ENCODE measurements around the gene LYZL6. TPM values are rescaled to one million over a fixed set of nuclear protein-coding genes. Genes with fewer than 3 reads are reported as not detected.
A peak's percentile ranks its signal among the peaks of the same experiment; 100 is the strongest.

Gene LYZL6, protein sequence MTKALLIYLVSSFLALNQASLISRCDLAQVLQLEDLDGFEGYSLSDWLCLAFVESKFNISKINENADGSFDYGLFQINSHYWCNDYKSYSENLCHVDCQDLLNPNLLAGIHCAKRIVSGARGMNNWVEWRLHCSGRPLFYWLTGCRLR
- polyA plus RNA-seq (ENCODE audit: insufficient read length in 3 of 3) = not detected

DNA sequence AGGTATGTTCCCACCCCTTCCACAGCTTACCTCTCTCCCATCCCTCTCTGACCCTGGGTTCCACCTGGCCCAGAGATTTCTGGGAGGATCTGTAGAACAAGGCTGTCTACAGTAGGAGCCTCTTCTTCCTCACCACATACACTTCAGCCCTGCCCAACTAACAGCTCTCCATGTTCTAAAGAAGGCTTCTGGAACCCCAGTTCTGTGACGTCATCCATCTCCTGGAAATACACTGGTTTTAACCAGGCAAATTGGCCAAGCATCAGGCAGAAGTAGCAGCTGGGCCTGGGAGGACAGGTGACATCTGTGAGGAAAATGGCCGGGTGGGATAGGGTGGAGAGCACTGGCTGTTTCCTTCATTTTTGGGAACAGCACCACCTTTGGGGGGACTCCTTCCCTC is at the start of gene LYZL6:
LYZL6 (minus strand) TSS at position 177 of the 400 bp plus-strand sequence. CDS start 4,357 bp downstream, outside the sequence.
- DNase-seq (ENCODE audit: low read depth in 3 of 3, low spot score in 2 of 3) = no peak

DNA sequence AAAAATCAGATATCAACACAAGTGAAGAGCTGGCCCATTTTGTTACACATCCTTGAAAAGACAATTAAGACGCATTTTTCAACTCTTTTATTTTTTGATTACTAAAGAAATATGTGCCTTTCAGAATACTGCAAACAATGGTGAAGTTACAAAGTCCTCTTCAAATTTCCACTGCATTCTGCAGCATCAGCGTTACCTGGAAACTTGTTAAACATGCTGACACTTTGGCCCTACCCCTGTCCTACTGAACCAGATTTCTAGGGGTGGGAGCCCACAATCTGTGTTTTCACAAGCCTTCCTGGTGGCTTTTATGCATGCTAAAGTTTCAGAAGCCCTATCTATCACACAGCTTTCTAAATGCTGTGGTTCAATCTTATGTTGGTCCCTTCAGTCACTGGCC is 47.6 kb upstream of the LYZL6 start:
- no peak for DNase-seq (ENCODE audit: low read depth in 3 of 3, low spot score in 2 of 3)

DNA sequence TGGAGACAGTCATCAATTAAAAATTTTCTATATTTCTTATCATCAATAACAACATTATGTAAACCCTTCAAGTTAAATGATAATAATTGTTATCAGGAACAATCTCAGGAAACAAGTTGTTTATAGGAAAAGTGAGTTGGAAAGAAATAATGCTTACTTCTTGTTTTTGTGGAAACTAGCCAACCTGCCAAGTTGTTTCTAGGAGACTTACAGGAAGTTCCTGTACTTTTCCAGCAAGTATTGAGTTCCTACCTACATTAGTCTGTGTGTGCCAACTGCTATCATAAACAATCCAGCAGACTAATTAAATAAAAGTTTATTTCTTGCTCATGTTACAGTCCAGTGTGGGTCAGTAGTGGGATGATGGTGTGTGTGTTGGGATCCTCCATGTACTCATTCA is 44.7 kb upstream of the LYZL6 start:
- DNase-seq (ENCODE audit: low read depth in 3 of 3, low spot score in 2 of 3) = no peak

DNA sequence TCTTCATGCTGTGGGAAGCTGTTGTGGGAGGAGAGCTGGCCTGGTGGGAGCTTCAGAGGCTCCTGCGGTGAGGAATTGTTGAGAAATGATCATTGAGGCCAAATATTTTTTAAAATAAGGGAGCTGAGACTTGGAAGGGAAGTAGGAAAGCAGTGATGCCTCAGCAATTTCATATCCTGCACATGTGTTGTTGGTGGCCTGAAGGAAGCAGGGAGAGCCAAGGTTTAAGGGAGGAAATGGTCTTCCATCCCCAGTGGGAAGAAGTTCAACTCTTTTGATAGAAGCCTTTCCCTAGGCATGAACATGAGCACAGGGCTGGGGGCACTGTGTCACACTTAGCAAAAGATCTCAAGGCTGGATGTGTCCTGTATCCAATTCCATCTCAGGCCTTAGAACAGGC is 43.1 kb upstream of the LYZL6 start, which contains the start of gene CCL14:
CCL14 (minus strand) TSS at position 87 of the 400 bp plus-strand sequence; CDS start at position 7, 80 bp downstream.
- no peak for DNase-seq (ENCODE audit: low read depth in 3 of 3, low spot score in 2 of 3)

DNA sequence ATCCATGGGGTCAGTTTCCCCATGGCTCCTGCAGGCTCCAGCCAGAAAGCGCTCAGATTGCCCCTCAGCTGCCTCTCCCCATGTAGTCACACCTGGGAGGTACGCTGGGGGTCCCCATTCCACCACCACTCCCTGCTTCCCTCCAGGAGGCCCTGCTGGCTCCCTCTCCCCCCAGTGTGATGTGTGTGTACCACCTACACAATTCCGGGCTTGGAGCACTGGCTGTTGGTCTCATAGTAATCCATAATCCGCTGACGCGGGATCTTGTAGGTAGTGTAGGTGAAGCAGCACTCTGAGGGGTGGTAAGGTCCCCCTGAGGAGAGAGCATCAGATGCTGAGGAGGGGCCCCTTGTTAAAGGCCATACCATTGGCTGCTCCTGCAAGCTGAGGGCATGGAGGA is 40.6 kb upstream of the LYZL6 start:
- DNase-seq (ENCODE audit: low read depth in 3 of 3, low spot score in 2 of 3) = no peak

DNA sequence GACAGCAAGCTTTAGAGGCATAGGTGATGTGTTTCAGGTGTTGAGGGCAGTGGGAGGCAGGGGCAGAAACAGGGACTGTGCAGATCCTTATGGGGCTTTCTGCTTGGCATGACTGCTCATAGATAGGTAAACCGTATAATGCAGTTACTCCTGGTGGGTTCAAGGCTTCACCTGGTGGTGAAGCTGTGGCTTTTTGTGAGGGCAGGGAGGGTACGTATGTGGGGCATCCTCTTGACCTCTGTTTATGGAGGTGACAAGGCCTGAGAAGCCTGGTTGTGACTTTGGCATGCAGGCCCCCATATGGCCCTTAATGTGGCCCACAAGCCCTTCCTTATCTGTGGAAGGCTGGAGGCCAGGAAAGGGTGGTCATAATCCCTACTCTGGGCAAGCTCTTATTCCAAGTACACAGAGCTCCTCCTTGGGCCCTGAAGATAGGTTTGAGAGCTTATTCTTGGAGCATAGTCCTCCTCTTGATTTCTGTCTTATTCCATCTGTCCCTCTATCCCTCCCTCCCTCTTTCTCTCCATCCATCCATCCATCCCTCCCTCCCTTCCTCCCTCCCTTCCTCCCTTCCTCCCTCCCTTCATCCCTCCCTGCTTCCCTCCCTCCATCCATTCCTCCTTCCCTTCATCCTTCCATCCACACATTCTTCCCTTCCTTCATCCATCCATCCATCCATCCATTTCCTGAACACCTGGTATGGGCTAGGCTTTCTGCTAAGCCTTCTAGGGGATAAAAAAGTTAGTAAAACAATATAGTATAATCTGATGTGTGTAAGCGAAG is 39.1 kb upstream of the LYZL6 start:
- no peak for DNase-seq (ENCODE audit: low read depth in 3 of 3, low spot score in 2 of 3)

DNA sequence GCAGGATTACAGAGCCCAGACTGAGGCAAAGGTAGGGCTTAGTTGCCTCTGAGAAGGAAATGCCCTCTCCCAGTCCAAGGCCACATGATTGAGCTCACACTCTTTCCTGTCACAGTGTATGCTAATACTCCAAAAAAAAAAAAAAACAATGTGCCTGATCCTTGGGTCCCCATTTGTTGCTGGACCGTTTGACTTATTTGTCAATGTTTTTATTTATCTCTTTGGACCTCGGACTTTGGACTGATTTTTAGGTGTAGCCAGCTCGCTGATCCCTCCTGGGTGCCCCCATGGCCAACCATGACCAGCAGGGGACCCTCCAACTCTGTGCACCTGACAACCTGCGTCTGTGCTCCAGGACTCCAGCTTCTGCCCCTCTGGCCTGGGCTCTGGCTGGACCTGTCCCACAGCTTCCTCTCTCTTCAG is 38.4 kb upstream of the LYZL6 start:
- DNase-seq (ENCODE audit: low read depth in 3 of 3, low spot score in 2 of 3) = no peak

DNA sequence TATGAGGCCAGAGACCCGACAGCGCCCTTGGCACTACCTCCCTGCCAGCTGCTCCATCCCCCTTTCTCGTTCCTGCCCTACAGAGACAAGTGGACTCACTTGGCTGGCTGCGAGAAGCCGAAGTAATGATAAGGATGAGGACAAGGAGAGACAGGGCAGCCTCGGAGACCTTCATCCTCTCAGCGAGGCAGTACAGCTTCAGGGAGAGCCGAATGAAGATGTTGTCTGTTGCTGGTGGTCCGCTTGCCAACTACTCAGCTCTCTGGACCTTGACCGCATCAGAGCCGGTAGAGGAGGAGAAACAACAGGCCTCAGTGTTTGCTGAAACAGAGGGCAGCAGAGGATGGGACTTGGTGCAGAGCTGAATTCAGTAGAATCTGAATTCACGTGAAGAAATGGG is 37.7 kb upstream of the LYZL6 start, which contains the start of gene CCL16:
CCL16 (minus strand) TSS at position 252 of the 400 bp plus-strand sequence; CDS start at position 175, 77 bp downstream.
- no peak for DNase-seq (ENCODE audit: low read depth in 3 of 3, low spot score in 2 of 3)

DNA sequence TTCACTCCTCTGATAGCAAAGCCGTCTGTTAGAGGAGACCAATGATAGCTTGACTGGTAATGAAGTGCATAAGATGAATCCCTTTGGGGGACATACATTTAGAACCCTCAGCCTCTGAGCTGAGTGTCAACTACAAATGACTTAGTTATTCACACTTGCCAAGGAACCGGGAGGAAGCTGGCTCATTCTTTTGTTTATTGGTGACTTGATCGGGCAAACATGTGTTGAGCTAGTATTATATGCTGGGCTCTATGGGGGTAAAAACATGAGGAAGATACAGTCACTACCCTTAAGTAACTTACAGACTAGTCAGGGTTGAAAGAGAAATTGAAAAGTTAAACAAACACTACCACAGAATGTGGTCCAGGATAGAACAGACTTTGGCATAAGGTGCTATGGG is 34.8 kb upstream of the LYZL6 start:
- DNase-seq (ENCODE audit: low read depth in 3 of 3, low spot score in 2 of 3) = no peak

DNA sequence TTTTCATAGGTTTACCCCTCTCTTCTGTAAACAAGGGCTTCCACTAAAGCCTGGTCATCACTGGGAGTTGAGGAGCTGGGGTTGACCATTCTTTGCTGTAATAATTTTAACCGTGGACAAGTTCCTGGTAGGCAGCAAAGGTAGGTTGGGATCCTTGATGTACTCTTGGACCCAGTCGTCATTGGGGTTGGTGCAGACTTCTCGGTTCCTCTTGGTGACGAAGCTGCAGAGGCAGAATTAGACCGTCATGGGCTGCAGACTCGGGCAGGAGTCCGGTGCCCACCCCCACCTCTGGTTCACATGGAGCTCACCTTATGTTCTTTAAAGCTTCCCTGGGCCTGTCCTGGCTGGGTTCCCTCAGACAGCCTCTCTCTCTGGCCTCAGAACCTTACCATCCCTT is 34.0 kb upstream of the LYZL6 start:
- DNase-seq (ENCODE audit: low read depth in 3 of 3, low spot score in 2 of 3) = no peak

DNA sequence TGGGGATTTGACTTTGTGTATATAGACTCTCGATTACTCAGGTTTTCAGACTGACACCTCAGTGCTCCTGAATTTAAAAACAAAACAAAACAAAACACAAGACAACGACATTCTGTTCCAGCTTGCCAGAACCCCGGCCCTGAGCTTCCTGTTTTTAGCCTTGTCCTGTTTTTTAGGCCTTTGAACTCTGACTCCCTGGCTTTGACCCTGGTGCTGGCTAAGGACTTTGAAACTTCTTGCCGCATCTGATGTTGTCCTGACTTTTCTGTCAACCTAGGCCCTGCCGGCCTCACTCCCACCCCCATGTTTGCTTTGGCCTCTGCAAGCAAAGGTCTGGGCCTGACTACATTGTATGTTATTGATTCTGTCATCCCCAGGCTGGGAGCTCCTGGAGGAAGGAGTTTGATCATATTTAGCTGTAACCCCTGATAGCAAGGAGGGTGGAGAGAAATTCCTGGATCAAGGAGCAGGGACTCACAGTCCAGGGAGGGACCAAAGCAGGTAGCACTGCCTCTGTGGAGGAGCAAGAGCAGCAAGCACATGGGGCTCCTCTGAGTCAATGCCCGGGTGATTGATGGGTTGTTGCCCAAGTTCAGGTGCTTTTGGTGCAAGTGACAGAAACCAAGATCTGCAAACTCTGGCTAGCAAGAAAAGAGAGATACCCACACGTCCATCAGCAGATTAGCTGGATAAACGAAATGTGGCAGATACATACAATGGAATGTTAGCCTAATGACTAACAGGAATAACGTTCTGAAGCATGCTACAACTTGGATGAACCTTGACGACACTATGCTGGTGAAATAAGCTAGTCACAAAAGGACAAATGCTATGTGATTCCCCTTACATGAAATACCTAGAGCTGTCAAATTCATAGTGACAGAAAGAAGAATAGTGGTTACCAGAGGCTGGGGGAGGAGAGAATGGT is 30.1 kb upstream of the LYZL6 start:
- no peak for DNase-seq (ENCODE audit: low read depth in 3 of 3, low spot score in 2 of 3)

DNA sequence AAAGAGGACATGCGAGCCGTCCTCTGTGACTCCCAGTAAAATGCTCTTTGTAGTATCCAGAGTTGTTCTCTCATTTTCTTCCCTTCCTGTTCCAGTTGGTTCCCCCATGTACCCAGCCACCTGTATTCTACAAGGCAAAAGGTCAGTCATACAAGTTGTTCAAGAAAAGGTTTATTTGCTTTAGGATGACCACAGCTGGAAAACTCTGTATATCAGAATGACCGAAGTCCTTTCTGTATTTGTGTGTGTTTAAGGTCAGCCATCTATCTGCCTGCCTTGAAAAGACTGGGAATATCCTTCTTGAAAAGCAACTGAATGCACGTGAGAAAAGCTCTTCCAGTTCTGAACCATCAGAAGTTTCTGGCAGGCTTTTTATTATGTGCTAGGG is 29.4 kb upstream of the LYZL6 start:
- DNase-seq (ENCODE audit: low read depth in 3 of 3, low spot score in 2 of 3) = no peak

DNA sequence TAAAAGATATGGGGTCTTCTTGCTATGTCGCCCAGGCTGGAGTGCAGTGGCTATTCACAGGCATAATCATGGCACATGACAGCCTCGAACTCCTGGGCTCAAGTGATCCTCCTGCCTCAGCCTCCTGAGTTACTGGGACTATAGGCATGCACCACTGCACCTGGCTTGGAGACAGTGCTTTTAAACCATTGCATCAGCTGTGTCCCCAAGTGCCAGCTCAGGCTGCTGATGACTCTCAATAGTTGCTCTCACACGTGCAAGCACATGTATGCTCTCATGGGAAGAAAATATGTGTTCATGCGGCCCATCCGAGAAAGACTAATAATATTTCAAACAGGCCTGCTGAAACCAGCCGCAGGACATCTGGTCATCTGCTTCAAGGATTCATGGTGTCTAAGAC is 29.0 kb upstream of the LYZL6 start:
- no peak for DNase-seq (ENCODE audit: low read depth in 3 of 3, low spot score in 2 of 3)

DNA sequence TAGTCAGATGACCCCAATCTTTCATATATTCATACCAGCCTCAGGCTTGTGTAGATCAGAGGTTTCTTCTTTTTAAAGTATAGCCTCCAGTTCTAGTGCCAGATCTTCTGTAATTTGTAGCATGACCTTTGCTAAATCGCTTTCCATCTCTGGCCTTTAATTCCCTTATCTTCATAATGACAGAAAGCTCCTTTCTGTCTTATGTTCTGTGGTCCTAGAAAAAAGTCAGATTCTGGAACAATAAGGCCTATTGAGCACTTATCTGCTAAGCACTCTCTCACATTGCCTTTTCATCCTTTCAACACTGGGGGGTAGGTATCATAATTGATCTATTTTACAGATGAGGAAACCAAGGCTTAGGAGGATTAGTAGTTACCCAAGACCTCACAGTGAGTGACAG is 28.6 kb upstream of the LYZL6 start:
- DNase-seq (ENCODE audit: low read depth in 3 of 3, low spot score in 2 of 3) = no peak

DNA sequence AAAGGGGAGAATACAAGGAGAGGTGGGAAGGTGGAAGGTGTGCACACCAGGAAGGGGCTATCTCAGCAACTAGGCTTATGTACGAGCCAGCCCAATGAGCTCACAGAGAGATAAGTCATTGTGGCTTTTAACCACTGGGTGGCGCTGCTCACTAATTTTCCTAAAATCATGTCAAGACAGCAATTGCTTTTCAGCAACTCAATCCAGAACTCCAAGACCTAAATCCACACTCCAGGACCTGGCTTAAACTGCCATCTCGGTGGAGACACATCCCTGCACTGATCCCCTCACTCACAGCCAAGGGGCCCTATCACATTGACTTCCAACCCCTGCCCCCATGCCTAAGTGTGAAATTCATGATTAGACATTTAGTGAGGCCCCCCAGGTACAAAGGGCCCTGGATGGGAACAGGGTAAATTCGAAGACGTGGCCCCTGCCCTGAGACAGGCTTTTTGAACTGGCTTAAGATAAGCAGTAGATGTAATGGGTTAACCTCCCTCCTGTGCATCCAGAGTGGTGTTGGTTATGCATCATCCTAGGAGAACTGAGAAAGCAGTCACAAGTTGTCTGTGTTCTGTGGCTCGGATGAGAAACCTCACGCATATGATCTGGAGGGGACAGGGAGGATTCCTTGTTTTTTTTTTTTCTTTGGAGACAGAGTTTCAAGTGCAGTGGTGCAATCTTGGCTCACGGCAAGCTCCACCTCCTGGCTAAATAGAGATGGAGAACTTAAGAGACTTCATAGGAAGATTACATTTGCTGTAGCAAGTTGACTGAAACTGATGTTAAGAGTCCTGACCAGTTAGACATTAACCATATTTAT is 26.3 kb upstream of the LYZL6 start:
- peak; percentile 65 to 73 (median 73) for DNase-seq (ENCODE audit: low read depth in 3 of 3, low spot score in 2 of 3)

DNA sequence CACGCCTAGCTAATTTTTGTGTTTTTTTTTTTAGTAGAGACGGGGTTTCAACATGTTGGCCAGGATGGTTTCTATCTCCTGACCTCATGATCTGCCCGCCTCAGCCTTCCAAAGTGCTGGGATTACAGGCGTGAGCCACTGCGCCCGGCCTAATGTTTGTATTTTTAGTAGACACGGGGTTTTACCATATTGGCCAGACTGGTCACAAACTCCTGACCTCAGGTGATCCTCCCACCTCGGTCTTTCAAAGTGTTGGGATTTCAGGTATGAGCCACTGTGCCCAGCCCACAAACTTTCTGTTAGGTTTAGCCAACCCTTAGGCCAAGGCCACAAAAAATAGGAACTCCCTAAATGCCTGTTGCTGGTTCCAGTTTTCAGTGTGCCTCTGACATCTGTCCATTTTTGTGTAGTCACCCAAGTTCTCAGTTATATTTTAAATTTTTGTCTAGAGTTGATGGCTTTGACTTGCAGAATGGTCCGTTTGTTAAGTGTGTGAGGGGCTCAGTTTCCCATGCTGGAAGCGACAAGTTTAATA is 25.1 kb upstream of the LYZL6 start:
- DNase-seq (ENCODE audit: low read depth in 3 of 3, low spot score in 2 of 3) = no peak

DNA sequence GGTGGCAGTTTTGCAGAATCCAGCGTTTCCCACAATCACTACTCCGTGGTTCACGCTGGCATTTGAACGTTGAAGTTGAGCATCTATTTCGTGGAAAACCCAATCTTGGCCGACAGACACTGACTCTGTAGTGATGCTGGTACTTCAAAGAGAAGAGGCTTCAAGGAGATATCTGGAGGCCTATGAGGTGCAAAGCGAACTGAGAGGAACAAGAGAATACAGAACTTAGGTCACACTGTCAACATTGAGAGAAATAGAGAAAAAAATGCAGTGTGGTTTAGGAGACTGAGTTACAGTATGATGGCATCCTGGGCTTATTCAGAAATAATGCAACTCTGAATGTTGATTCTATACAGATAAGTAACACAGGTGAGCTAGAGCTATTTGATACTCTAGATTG is 21.8 kb upstream of the LYZL6 start:
- no peak for DNase-seq (ENCODE audit: low read depth in 3 of 3, low spot score in 2 of 3)

DNA sequence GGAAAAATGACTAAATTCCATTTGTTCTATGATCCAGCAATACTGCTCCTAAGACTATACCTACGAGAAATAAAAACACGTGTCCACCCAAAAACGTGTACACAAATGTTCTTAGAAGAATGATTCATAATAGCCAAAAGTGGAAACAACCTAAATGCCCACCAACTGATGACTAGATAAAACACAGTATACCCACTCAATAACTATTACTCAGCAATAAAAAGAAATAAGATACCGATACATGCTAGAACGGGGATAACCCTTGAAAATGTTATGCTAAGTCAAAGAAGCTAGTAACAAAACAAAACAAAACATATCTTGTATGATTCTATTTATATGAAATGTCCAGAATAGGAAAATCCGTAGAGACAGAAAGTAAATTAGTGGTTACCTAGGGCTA is 20.1 kb upstream of the LYZL6 start:
- no peak for DNase-seq (ENCODE audit: low read depth in 3 of 3, low spot score in 2 of 3)

DNA sequence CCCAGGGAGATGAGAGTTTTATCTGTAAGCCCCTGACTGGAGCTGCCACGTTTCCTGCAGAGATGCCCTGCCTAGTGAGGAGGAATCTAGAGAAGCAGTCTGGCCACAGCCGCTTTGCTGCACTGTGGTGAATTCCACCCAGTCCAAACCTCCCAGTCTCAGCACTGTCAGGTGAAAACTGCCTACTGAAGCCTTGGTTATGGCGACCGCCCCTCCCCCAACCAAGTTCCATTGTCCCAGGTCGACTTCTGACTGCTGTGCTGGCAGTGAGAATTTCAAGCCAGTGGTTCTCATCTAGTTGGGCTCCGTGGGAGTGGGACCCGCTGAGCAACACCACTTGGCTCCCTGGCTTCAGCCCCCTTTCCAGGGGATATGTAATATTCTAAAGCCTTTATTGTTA is 10.2 kb upstream of the LYZL6 start:
- DNase-seq (ENCODE audit: low read depth in 3 of 3, low spot score in 2 of 3) = no peak

DNA sequence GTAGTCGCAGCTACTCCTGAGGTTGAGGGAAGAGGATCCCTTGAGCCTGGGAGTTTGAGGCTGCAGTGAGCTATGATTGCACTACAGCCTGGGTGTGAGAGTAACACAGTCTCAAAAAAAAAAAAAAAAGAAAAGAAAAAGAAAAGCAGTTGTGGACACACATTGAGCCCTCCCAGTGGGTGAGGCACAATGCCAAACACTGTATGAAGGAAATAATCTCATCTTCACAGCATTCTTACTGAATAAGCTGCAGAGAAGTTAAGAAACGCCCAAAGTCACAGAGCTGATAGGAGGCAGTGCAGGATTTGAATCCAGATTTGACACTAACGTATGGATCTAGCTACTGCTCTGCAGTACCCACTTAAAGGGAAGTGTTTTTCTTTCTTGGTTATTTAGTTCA is 5.9 kb upstream of the LYZL6 start:
- DNase-seq (ENCODE audit: low read depth in 3 of 3, low spot score in 2 of 3) = no peak
